GM19035 (cell line): ENCODE results near the gene PRODH2.
"Not testable (repeated sequence)": the region's sequence is repeated elsewhere in the genome, so short reads cannot be mapped to it uniquely, and the experiment has no call there.

ENCODE experiments used
- ATAC-seq: cut with Tn5 transposase; IDR thresholded peaks from one replicate; pipeline ENCODE4 v1.9.1; 2021; ENCODE audit not compliant: unreplicated experiment

Gene PRODH2

GRCh38 chr19:35843676-35844481 lies 31.2 kb upstream of the PRODH2 start:
- ATAC-seq: no peak

DNA sequence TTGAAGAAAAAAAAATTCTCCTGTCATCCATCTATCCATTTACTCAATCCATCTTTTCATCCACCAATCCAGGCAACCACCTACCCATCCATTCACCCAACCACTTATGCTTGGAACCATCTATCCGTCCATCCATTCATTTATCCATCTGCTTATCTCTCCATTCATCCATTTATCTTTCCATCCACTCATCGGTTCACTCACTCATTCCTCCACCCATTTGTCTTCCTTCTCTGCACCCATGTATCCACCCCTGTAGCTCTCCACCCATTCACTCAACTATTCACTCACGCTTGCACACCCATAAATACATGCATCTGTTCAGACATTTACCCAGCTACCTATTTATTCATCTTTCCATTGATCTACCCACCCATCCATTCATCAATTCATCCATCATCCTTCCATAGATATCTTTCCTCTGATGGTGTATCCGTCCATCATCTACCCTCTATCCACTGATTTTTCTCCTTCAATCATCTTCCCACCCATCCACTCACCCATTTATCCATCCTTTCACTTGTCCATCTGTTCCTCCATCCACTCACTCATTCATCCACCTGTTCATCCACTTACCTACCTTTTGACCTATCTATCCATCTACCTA lies 30.1 kb upstream of the PRODH2 start:
- ATAC-seq: no peak

DNA sequence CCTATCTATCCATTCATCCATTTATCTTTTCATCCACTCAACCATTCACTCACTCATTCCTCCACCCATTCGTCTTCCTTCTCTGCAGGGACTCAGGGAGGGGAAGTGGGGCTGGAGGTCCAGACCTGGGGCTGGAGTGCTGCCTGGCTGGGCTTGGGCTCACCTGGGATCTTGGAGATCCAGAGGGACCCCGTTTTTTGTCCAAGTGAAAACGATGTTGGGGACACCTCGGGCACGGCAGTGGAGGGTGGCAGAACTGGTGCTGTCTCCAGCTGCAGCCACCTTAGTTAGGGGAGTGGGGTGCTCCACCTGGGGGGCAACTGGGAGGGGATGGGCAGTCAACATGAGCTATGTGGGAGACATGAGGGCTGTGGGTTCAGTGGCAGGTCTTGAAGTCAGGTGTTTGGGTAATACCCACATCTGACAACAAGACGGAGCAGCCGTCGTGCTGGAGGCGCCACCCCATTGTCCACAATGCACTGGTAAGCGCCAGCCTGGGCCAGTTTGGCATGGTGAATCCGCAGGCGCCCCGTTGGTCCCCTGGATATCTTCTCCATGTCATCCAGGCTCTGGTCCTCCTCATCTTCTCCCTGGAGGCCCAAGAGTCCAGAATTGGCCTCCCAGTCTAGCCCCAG lies 29.4 kb upstream of the PRODH2 start:
- ATAC-seq: no peak

- not testable (repeated sequence) for ATAC-seq
These were observed 23.5 kb upstream of the PRODH2 start for GRCh38 chr19:35836096-35836495.

- ATAC-seq: no peak
These were observed 21.3 kb upstream of the PRODH2 start for GRCh38 chr19:35833972-35834371.

DNA sequence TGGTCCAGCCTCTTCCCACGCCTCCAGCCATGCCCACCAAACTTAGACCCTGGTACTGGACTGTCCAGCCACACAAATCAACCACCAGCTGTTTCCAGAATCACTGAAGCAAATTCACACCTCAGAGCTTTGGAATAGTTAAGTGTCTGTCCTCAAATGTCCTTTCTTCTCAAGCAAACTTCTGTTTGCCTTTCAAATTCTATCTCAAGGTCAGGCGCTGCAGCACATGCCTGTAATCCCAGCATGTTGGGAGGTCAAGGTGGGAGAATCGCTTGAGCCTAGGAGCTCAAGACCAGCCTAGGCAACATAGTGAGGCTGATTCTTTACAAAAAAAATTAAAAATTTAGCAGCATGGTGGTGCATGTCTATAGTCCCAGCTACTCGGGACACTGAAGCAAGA lies 19.4 kb upstream of the PRODH2 start:
- ATAC-seq: no peak

DNA sequence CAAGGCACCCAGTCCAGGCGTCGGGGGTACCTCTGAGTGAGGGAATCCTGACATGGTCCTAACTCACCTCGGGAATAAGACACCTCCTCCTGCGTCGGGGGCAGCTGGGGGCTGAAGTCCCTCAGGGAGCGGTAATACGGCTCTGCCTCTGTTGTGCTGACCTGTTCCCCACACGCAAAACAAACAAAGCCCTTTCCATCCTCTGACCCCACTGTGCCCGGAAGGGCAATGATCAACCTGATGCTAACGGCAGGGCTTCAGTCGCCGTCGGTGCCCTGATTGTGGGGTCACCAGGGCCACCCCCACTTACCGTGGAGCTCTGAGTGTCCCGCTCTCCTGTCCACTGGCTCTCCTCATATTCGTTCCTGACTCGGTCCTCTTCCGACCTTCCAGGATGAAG lies 18.3 kb upstream of the PRODH2 start:
- no peak for ATAC-seq

GRCh38 chr19:35828692-35829301 lies 16.2 kb upstream of the PRODH2 start:
- ATAC-seq: no peak

DNA sequence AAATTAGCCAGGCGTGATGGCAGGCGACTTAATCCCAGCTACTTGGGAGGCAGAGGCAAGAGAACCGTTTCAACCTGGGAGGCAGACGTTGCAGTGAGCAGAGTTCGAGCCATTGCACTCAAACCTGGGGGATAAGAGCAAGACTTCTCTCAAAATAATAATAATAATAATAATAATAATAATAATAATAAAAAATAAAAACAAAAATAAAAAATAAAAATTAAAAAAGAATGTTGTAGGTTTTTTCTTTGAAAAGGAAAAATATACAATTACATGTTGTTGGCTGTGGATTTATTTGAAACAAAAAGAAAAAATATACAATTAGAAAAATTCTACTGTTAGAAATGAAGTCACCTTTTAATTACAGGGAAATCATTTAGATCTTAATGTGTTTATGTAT lies 11.5 kb upstream of the PRODH2 start:
- ATAC-seq: no peak

DNA sequence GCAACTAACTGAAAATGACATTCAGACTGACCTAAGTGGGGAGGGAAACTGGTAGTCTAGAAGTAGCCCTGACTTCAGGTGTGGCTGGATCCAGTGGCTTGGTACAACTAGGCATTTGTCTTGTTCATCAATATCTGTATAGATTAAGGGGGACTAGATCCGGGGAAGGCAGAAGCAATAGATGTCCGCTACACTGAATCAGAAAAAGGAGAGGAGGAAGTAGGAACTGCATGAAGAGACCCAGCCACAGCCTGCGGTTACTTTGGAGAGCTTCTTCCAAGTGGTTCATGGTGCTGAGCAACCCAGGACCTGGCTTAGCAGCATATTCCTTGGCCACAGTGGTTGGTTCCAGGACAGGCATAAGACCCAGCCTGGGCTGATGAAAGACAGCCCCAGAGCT lies 9.9 kb upstream of the PRODH2 start:
- ATAC-seq: no peak

DNA sequence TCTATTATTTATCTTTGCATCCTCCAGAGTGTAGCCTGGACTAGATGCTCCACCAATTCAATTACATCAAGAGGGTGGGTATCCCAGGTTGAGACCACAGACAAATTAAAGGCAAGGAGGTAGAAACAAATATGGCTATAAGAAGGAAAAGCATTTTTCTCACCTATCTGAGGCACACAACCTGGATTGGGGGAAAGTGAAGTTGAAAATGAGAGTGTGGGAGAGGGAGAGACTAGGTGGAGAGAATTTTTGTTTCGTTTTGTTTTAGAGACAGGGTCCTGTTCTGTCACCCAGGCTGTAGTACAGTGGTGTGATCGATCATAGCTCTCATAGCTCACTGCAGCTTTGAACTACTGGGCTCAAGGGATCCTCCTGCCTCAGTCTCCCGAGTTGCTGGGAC lies 5.8 kb upstream of the PRODH2 start:
- no peak for ATAC-seq

DNA sequence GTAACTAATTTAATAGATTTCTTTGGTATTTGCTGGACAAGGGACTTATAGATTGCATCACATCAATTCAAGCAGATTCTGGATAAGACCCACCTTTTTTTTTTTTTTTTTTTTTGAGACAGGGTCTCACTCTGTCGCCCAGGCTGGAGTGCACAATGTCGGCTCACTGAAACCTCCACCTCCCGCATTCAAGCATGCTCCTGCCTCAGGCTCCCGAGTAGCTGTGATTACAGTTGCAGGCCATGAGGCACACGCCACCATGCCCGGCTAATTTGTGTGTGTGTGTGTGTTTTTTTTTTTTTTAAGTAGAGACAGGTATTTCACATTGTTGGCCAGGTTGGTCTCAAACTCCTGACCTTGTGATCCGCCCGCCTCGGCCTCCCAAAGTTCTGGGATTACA lies 4.2 kb upstream of the PRODH2 start:
- ATAC-seq: no peak

- no peak for ATAC-seq
These were observed 3.6 kb upstream of the PRODH2 start for GRCh38 chr19:35816262-35816661.

- ATAC-seq: no peak
These were observed 622 bp upstream of the PRODH2 start for GRCh38 chr19:35813043-35813890.

GRCh38 chr19:35811317-35812219 lies 1.1 kb downstream of the PRODH2 start:
- ATAC-seq: no peak

- ATAC-seq: no peak
These were observed 5.0 kb downstream of the PRODH2 start for GRCh38 chr19:35807633-35808032.

DNA sequence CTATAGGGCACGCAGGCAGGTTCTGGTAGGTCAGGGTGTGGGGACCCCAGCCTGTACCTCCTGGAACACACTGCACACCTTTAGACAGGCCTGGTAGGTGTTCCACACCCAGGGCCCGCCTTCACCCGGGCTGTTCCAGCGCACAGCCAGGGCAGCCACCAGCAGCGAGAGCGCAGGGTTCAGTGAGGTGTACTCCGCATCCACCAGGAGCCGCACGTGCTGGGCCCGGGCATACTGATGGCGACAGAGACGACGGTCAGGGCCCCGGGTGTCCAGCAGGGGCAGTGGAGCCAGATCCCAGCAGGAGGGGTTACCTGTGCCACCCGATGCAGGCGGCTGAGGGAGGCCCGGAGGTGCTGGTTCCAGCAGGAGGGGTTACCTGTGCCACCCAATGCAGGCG lies 6.0 kb downstream of the PRODH2 start:
- no peak for ATAC-seq

DNA sequence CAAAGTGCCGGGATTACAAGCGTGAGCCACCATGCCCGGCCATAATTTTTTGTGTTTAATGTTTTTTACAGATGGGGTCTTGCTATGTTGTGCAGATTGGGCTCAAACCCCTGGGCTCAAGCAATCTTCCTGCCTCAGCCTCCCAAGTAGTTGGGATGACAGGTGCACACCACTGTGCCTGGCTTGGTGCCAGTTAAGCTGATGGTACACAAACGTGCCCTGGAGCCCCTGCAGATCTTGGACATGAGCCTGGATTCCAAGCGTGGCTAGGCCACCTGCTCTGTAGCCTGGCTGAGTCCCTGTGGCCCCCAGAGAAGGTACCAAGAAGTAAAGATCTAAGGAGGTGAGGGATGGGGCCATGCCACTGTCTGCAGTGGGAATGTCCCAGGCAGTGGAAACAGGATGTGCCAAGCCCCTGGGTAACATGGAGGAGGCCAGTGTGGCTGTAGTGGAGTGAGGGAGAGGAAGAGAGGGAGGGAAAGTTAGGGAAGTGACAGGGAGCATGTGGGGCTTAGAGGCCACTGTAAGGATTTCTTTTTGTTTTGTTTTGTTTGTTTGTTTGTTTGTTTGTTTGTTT lies 7.0 kb downstream of the PRODH2 start:
- ATAC-seq: no peak

GRCh38 chr19:35801828-35802227 lies 10.8 kb downstream of the PRODH2 start:
- ATAC-seq: no peak

DNA sequence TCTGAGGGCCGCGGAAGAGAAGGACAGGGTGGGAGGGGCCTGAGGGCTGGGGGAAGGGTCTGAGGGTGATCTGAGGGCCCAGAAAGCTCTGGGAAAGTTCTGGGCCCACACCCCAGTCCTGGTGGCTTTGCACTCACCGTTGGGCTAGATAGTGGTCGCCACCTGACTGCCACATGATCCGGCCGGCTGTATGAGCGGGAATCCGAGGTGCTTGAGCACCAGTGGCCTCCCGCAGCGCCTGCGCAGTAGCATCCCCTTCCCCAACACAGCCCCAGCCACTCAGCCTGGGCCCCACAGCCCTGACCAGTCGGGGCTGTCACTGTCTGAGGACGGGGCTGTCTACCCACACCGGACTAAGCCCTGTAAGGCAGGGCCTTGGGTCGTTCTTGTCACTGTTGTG lies 15.0 kb downstream of the PRODH2 start:
- no peak for ATAC-seq
